H1 (cell line): Measurements from ENCODE around the gene POLR3G. TPM values are rescaled to one million over a fixed set of nuclear protein-coding genes. Genes with fewer than 3 reads are reported as not detected.

Experiments
- RAD21 ChIP-seq, 2 experiments: IDR thresholded peaks in 1 of 2; conservative IDR thresholded peaks in 1 of 2; 2 replicates each; pipeline ENCODE4 v1.6.1; 2011; ENCODE audit warnings: low read depth in 2 of 2, low read length in 2 of 2, improper control_type of control experiment in 1 of 2, inconsistent platforms in 1 of 2, mild to moderate bottlenecking in 1 of 2, moderate library complexity in 1 of 2
- RXRA ChIP-seq: IDR thresholded peaks from 2 replicates; pipeline ENCODE4 v1.6.1; 2011; ENCODE audit warnings: low read depth, mild to moderate bottlenecking, low read length, moderate library complexity; ENCODE audit not compliant: insufficient read depth
- TEAD4 ChIP-seq: IDR thresholded peaks from 2 replicates; pipeline ENCODE4 v1.6.1; 2012; ENCODE audit warnings: low read depth, low read length, inconsistent platforms, mixed read lengths
- polyA plus RNA-seq, 7 experiments: library from polyadenylated mRNA; depleted of rRNA in 3 of 7; stranded (reverse) in 5 of 7; unstranded in 2 of 7; fragments of >200 nt in 5 of 7; fragments of 200-250 nt in 2 of 7; gene quantifications; 1 replicate in 5 of 7; 2 replicates in 1 of 7; 4 replicates in 1 of 7; pipeline versions ENCODE4 v1.2.1 to v1.2.3, GENCODE V29; 2011 to 2013; ENCODE audit warnings: missing spikeins in 2 of 7, mixed read lengths in 2 of 7
- total RNA-seq: library from RNA; stranded (reverse); fragmentation: NEBNext Ultra II Directional; extraction: Animal tissue kit (Norgen Biotek cat#: 25700); gene quantifications from 2 replicates; pipeline ENCODE4 v1.2.1, GENCODE V29; 2021

The POLR3G gene
- total and polyA plus RNA-seq, 2 of the 8 experiments (the other 6 are each of a cell fraction or from before 2014, with no cell fraction given): 119 to 179 TPM

- TF ChIP-seq RXRA (no peak), TEAD4 (no peak), RAD21 (IDR thresholded peaks at IDR 0.05 in 1 of 2, conservative IDR thresholded peaks at IDR 0.05 in 1 of 2; ENCODE audit: low read depth in 2 of 2, low read length in 2 of 2) (no peak)
These were observed 79.8 kb downstream of the POLR3G start (continued) for GRCh38 chr5:90554358-90555006.
